Stimulated activated CD8-positive, alpha-beta memory T cell treated with anti-CD3 and anti-CD28 coated beads, Interleukin-15, amount 100 ng/mL, for 4 hours (primary cell): ENCODE measurements around the gene PRR36.
"Not testable (repeated sequence)": the region's sequence is repeated elsewhere in the genome, so short reads cannot be mapped to it uniquely, and the experiment has no call there.

ENCODE experiments used
- DNase-seq, 2 donors: peaks; one replicate each; pipeline ENCODE4 v3.0.0-alpha.2; 2020; ENCODE audit warnings: low read depth in 2 of 2

The PRR36 gene

GRCh38 chr19:7874076-7874896 lies at the start of gene PRR36:
Gene PRR36 (minus strand): TSS chr19:7874390. CDS start chr19:7873689, 701 bp downstream.
- DNase-seq = no peak

GRCh38 chr19:7923295-7924191 lies 49.4 kb upstream of the PRR36 start:
- no peak for DNase-seq

- DNase-seq = no peak
Measured at GRCh38 chr19:7922836-7923195, 48.6 kb upstream of the PRR36 start.

- no peak for DNase-seq
Measured at GRCh38 chr19:7921967-7922835, 48.0 kb upstream of the PRR36 start.

GRCh38 chr19:7921302-7921966 lies 47.2 kb upstream of the PRR36 start:
- DNase-seq = no peak

- peak; percentile 97 to 99 for DNase-seq
Measured at GRCh38 chr19:7920519-7921301, 46.5 kb upstream of the PRR36 start.

GRCh38 chr19:7919610-7920518 lies 45.7 kb upstream of the PRR36 start, which contains the start of gene SNAPC2:
Gene SNAPC2 (plus strand): TSS chr19:7920338. CDS start chr19:7920367, 29 bp downstream.
- DNase-seq = peak; percentile 91 to 92

GRCh38 chr19:7918615-7919421 lies 44.6 kb upstream of the PRR36 start:
- DNase-seq = no peak

- DNase-seq = not testable (repeated sequence)
Measured at GRCh38 chr19:7918062-7918614, 43.9 kb upstream of the PRR36 start.

GRCh38 chr19:7917267-7918061 lies 43.3 kb upstream of the PRR36 start:
- DNase-seq = no peak

GRCh38 chr19:7916955-7917266 lies 42.7 kb upstream of the PRR36 start:
- DNase-seq = no peak

GRCh38 chr19:7916103-7916954 lies 42.1 kb upstream of the PRR36 start:
- DNase-seq = no peak

GRCh38 chr19:7915250-7916102 lies 41.3 kb upstream of the PRR36 start:
- no peak for DNase-seq

GRCh38 chr19:7914598-7915045 lies 40.4 kb upstream of the PRR36 start, which contains the start of gene TGFBR3L:
Gene TGFBR3L (plus strand): TSS chr19:7914830.
- no peak for DNase-seq

GRCh38 chr19:7914099-7914498 lies 39.9 kb upstream of the PRR36 start:
- no peak for DNase-seq
